ENCODE results near the gene LGALS7B.
"Not testable (repeated sequence)": the region's sequence is repeated elsewhere in the genome, so short reads cannot be mapped to it uniquely, and the experiment has no call there.

The LGALS7B gene

GRCh38 chr19:38773469-38774177 lies 15.4 kb upstream of the LGALS7B start, which contains the start of gene LGALS7:
TSS of gene LGALS7 (minus strand) at chr19:38773517. CDS start at chr19:38773492, 25 bp downstream.
- no peak for DNase-seq (ENCODE audit: low spot score)
- TF ChIP-seq, protein P1, sequence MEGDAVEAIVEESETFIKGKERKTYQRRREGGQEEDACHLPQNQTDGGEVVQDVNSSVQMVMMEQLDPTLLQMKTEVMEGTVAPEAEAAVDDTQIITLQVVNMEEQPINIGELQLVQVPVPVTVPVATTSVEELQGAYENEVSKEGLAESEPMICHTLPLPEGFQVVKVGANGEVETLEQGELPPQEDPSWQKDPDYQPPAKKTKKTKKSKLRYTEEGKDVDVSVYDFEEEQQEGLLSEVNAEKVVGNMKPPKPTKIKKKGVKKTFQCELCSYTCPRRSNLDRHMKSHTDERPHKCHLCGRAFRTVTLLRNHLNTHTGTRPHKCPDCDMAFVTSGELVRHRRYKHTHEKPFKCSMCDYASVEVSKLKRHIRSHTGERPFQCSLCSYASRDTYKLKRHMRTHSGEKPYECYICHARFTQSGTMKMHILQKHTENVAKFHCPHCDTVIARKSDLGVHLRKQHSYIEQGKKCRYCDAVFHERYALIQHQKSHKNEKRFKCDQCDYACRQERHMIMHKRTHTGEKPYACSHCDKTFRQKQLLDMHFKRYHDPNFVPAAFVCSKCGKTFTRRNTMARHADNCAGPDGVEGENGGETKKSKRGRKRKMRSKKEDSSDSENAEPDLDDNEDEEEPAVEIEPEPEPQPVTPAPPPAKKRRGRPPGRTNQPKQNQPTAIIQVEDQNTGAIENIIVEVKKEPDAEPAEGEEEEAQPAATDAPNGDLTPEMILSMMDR (IDR thresholded peaks at IDR 0.05; ENCODE audit: extremely low read depth, insufficient read depth, missing control alignments) = no peak
- in situ Hi-C loops (cut with MboI; ENCODE audit: low pct_unique_long_range_greater_than_20kb, low sequenced_read_pairs, unreplicated experiment) = no loop called here

DNA sequence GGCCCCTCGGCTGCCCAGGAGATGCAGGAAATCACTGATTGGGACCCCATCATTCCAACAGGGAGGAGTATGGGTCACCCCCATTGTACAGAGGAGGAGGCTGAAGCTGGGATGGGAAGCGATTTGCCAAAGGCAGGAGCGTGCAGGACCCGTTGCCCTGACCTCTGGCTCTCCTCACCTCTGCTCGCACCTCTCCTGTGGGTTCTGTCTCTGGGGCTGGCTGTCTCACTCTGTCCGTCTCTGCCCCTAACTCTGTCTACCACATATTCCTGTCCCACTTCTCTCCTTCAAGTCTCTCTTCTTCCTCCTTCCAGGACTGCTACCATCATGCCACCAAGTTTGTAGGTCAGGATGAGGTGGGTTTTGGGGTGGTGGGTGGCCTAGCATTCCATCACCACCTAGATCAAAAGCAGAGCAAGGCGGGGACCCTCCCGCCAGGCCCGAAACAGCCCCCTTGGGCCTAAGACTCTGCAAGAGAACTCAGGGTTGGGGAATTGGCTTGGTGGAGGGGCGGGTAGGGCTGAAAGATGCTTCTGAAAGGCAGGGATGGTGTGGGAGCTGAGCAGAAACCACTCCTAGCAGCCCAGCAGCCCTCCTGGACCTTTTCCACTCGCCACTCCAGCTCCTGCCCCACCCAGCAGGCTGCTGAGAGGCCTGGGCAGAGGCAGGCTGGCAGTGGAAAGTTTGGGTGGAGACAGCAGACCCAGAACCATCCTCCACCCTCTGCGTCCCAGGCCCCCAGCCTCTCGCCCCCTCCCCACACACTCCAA lies 14.6 kb upstream of the LGALS7B start:
- DNase-seq (ENCODE audit: low spot score) = no peak
- in situ Hi-C loops (cut with MboI; ENCODE audit: low pct_unique_long_range_greater_than_20kb, low sequenced_read_pairs, unreplicated experiment) = no loop called here
- TF ChIP-seq, protein P1 (IDR thresholded peaks at IDR 0.05; ENCODE audit: extremely low read depth, insufficient read depth, missing control alignments) = no peak

DNA sequence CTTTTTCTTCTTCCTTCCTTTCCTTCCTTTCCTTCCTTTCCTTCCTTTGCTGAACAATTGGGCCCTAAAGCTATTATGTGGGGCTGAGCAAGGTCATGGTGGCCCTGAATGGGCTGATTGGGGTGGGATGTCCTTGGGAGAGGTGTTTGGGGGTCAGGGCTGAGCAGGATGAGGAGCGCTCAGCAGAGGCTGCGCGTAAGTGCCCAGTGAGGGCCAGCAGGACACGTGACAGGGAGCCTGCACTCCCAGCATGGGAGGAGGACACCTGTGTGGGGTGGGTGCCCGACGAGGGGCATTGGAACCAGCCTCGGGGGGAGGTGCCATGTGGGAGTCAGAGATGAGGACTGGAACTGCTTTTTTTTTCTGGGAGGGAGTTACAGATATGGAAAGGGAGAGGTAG lies 10.3 kb upstream of the LGALS7B start:
- in situ Hi-C loops (cut with MboI; ENCODE audit: low pct_unique_long_range_greater_than_20kb, low sequenced_read_pairs, unreplicated experiment) = no loop called here

GRCh38 chr19:38780443-38780842 lies 8.6 kb upstream of the LGALS7B start:
- in situ Hi-C loops (cut with MboI; ENCODE audit: low pct_unique_long_range_greater_than_20kb, low sequenced_read_pairs, unreplicated experiment) = no loop called here
- no peak for DNase-seq (ENCODE audit: low spot score)
- TF ChIP-seq, protein P1 (IDR thresholded peaks at IDR 0.05; ENCODE audit: extremely low read depth, insufficient read depth, missing control alignments) = no peak

More for the DNA sequence above, 10.3 kb upstream of the LGALS7B start:
- TF ChIP-seq, protein P1 (IDR thresholded peaks at IDR 0.05; ENCODE audit: extremely low read depth, insufficient read depth, missing control alignments) = no peak
- DNase-seq (ENCODE audit: low spot score) = no peak

DNA sequence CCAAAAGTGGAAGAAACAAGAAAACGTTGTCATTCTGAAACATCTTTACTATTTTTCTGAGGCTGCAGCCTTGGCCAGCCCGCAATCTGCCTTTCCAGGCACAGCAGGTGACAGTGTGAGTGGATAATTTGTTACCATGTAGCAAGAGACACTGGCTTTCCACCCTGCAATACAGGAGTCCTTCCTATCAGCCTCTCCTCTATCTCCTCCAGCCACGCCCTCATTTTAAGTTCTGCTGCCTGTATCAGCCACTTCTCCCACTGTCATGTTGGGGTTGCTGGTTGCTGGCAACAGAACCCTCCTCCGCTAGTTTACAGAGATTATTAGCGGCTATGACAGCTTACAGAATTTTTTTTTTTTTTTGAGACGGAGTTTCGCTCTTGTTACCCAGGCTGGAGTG lies 7.9 kb upstream of the LGALS7B start:
- in situ Hi-C loops (cut with MboI; ENCODE audit: low pct_unique_long_range_greater_than_20kb, low sequenced_read_pairs, unreplicated experiment) = no loop called here
- no peak for DNase-seq (ENCODE audit: low spot score)
- TF ChIP-seq, protein P1 (IDR thresholded peaks at IDR 0.05; ENCODE audit: extremely low read depth, insufficient read depth, missing control alignments) = no peak

DNA sequence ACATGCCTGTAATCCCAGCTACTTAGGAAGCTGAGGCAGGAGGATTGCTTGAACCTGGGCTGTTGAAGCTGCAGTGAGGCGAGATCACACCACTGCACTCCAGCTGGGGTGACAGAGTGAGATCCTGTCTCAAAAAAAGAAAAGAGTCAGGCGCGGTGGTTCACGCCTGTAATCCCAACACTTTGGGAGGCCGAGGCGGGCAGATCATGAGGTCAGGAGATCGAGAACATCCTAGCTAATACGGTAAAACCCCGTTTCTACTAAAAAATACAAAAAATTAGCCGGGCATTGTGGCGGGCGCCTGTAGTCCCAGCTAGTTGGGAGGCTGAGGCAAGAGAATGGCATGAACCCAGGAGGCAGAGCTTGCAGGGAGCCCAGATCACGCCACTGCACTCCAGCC lies 6.8 kb upstream of the LGALS7B start:
- DNase-seq (ENCODE audit: low spot score); in situ Hi-C loops (cut with MboI; ENCODE audit: low pct_unique_long_range_greater_than_20kb, low sequenced_read_pairs, unreplicated experiment): not testable (repeated sequence)

DNA sequence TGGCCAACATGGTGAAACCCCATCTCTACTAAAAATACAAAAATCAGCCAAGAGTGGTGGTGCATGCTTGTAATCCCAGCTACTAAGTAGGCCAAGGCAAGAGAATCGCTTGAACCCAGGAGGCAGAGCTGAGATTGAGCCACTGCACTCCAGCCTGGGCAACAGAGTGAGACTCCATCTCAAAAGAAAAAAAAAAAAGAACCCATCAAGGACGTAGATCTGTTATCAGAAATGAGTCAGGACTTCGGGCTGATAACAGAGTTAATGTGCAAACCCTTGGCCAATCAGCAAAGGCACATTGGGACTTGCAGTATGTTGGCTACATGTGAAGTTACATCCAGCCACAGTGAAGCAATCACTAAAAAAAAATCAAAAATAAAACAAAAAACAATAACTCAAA lies 4.8 kb upstream of the LGALS7B start:
- DNase-seq (ENCODE audit: low spot score) = no peak
- TF ChIP-seq, protein P1 (IDR thresholded peaks at IDR 0.05; ENCODE audit: extremely low read depth, insufficient read depth, missing control alignments) = no peak
- in situ Hi-C loops (cut with MboI; ENCODE audit: low pct_unique_long_range_greater_than_20kb, low sequenced_read_pairs, unreplicated experiment) = no loop called here

Data from GM13977 (cell line).